SK-N-SH treated with all-trans-retinoic acid at 6 μM for 48 hours (cell line): ENCODE data around the gene UCKL1.

Source experiments
- BACH2 ChIP-seq: fragments of 250-450 bp; sonication (Bioruptor Pico); IDR thresholded peaks from 2 replicates; pipeline ENCODE4 v1.9.0; 2021; ENCODE audit warnings: mild to moderate bottlenecking, borderline replicate concordance
- CSDC2 ChIP-seq: fragments of 250-450 bp; sonication (Bioruptor Pico); IDR thresholded peaks from 2 replicates; pipeline ENCODE4 v1.5.0; 2020; ENCODE audit warnings: mild to moderate bottlenecking, moderate library complexity
- RARB ChIP-seq: fragments of 250-450 bp; sonication (Bioruptor Pico); IDR thresholded peaks from 2 replicates; pipeline ENCODE4 v1.8.0; 2021; ENCODE audit warnings: mild to moderate bottlenecking, moderate library complexity
- ZNF70 ChIP-seq: fragments of 450-650 bp; formaldehyde crosslinking; IDR thresholded peaks from 2 replicates; pipeline ENCODE4 v1.5.0; 2020; ENCODE audit warnings: mild to moderate bottlenecking, moderate library complexity
- ZNF8 ChIP-seq: fragments of 450-650 bp; formaldehyde crosslinking; IDR thresholded peaks from 2 replicates; pipeline ENCODE4 v1.5.0; 2020; ENCODE audit warnings: mild to moderate bottlenecking, moderate library complexity

GRCh38 chr20:63900413-63900812, 55.8 kb downstream of the UCKL1 start:
- TF ChIP-seq ZNF8 (CRISPR knock-in tag) (no peak), CSDC2 (CRISPR knock-in tag) (no peak), ZNF70 (CRISPR knock-in tag) (no peak), BACH2 (CRISPR knock-in tag) (no peak), RARB (no peak)
